Peyer's patch (tissue), 4 donors: ENCODE results near the gene MAP3K3.

Experiments used
- CTCF ChIP-seq, 6 experiments: fragments of 450-650 bp in 4 of 6; fragments of 200-600 bp in 2 of 6; sonication (generic) in 1 of 6; IDR thresholded peaks; one replicate each; pipeline ENCODE4 v1.5.1; 2017 to 2019; ENCODE audit warnings: antibody characterized with exemption in 6 of 6, mild to moderate bottlenecking in 3 of 6, moderate library complexity in 1 of 6
- POLR2A ChIP-seq, 2 donors: fragments of 450-650 bp; IDR thresholded peaks; one replicate each; pipeline ENCODE4 v1.5.1; 2017; ENCODE audit warnings: antibody characterized with exemption in 2 of 2, mild to moderate bottlenecking in 2 of 2, moderate library complexity in 2 of 2

GRCh38 chr17:63578027-63578768 lies 44.0 kb upstream of the MAP3K3 start:
- no peak for TF ChIP-seq POLR2A (IDR thresholded peaks at IDR 0.05)
- TF ChIP-seq CTCF (IDR thresholded peaks at IDR 0.05): no peak
